Erythroblast (primary cell): ENCODE measurements around the gene ADAM15.

Experiments
- GATA1 ChIP-seq: IDR thresholded peaks from 2 replicates; pipeline ENCODE4 v1.6.1; 2011; ENCODE audit warnings: low read depth, mild to moderate bottlenecking, control low read depth, low read length, moderate library complexity
- POLR2A ChIP-seq: IDR thresholded peaks from 2 replicates; pipeline ENCODE4 v1.6.1; 2011; ENCODE audit warnings: mild to moderate bottlenecking, low read length

DNA sequence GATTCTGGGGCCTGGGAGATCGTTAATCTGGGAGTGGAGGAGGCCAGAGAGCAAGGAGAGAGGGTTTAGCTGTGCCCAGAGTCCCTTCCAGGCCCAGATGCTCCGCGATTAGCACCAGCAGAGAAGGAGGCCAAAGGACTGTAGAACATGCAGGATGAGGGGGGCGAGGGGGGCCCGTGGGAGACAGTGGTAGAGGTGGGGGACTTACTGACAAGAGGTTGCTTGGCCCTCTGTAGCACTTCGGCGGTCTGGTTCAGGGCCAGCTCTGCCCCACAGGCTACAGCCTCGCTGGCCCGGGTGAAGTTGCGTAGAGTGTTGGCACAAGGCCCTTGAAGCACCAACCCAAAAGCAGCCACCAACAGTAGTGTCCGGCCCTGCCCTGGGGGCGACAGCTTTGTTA, 18.2 kb upstream of the ADAM15 start:
- TF ChIP-seq POLR2A = no peak
- no peak for TF ChIP-seq GATA1
